Measurements from ENCODE around the gene MS4A4E.

The MS4A4E gene

GRCh38 chr11:60221692-60222091 is 21.2 kb downstream of the MS4A4E start:
- no peak overlapping the region for H4K91ac ChIP-seq (ENCODE audit: low read length)
- no peak overlapping the region for H3K4ac ChIP-seq (ENCODE audit: low read depth in 1 of 2, low read length in 2 of 2)
- no peak overlapping the region for H3K4me2 ChIP-seq (ENCODE audit: low read length, poor library complexity, severe bottlenecking)
- H2AK5ac ChIP-seq (ENCODE audit: low read length, severe bottlenecking): no peak overlapping the region
- DNase-seq: no peak
- H3K18ac ChIP-seq (ENCODE audit: low read depth in 1 of 2, low read length in 2 of 2): no peak overlapping the region
- H4K8ac ChIP-seq (ENCODE audit: low read length): no peak overlapping the region
- H2BK5ac ChIP-seq (ENCODE audit: low read depth, low read length, poor library complexity, severe bottlenecking): no peak overlapping the region
- no peaks in the 10 kb centered on the region for H3K27me3 ChIP-seq (ENCODE audit: control insufficient read depth in 1 of 2, insufficient read depth in 1 of 2, low read length in 2 of 2)
- H3K9me3 ChIP-seq (ENCODE audit: control insufficient read depth, low read length): no peaks in the 10 kb centered on the region
- H3K79me1 ChIP-seq (replicated peaks; ENCODE audit: low read length, poor library complexity, severe bottlenecking): no peaks in the 10 kb centered on the region
- 73% methylated on average over 2 of the region's 3 CpGs for WGBS
- H2AFZ ChIP-seq (ENCODE audit: low read depth, low read length): no peak overlapping the region
- no peak overlapping the region for H2BK120ac ChIP-seq (ENCODE audit: low read depth, low read length)
- no peaks in the 10 kb centered on the region for H3K4me1 ChIP-seq (ENCODE audit: control insufficient read depth, insufficient read depth, low read depth, low read length)
- H3K14ac ChIP-seq (ENCODE audit: low read length in 2 of 2): no peak overlapping the region
- no peak overlapping the region for H3K27ac ChIP-seq (ENCODE audit: low read length, poor library complexity, severe bottlenecking)
- H3K9ac ChIP-seq (ENCODE audit: low read length): no peak overlapping the region
- no peak overlapping the region for H2BK15ac ChIP-seq (ENCODE audit: low read depth, poor library complexity, severe bottlenecking)
- H2BK12ac ChIP-seq (ENCODE audit: low read length in 2 of 2): no peak overlapping the region
- H3K4me3 ChIP-seq (ENCODE audit: insufficient read depth in 1 of 2, low read depth in 1 of 2, low read length in 2 of 2): no peak overlapping the region
- H3K23ac ChIP-seq (ENCODE audit: low read length in 2 of 2): no peak overlapping the region
- H3K36me3 ChIP-seq (ENCODE audit: control insufficient read depth in 1 of 2, insufficient read depth in 2 of 2, low read depth in 1 of 2, low read length in 2 of 2): no peaks in the 10 kb centered on the region

GRCh38 chr11:60221181-60221580 is 21.8 kb downstream of the MS4A4E start:
- Histone ChIP-seq H3K4me3 (ENCODE audit: insufficient read depth in 1 of 2, low read depth in 1 of 2, low read length in 2 of 2) (no peak overlapping the region), H2BK5ac (ENCODE audit: low read depth, low read length, poor library complexity, severe bottlenecking) (no peak overlapping the region), H2AK5ac (ENCODE audit: low read length, severe bottlenecking) (no peak overlapping the region), H3K9me3 (ENCODE audit: control insufficient read depth, low read length) (no peaks in the 10 kb centered on the region), H2BK15ac (ENCODE audit: low read depth, poor library complexity, severe bottlenecking) (no peak overlapping the region), H3K36me3 (ENCODE audit: control insufficient read depth in 1 of 2, insufficient read depth in 2 of 2, low read depth in 1 of 2, low read length in 2 of 2) (no peaks in the 10 kb centered on the region), H3K4ac (ENCODE audit: low read depth in 1 of 2, low read length in 2 of 2) (no peak overlapping the region), H3K18ac (ENCODE audit: low read depth in 1 of 2, low read length in 2 of 2) (no peak overlapping the region), H2BK120ac (ENCODE audit: low read depth, low read length) (no peak overlapping the region), H3K4me1 (ENCODE audit: control insufficient read depth, insufficient read depth, low read depth, low read length) (no peaks in the 10 kb centered on the region), H3K14ac (ENCODE audit: low read length in 2 of 2) (no peak overlapping the region), H2BK12ac (ENCODE audit: low read length in 2 of 2) (no peak overlapping the region), H4K91ac (ENCODE audit: low read length) (no peak overlapping the region), H3K9ac (ENCODE audit: low read length) (no peak overlapping the region), H3K27me3 (ENCODE audit: control insufficient read depth in 1 of 2, insufficient read depth in 1 of 2, low read length in 2 of 2) (no peaks in the 10 kb centered on the region), H3K23ac (ENCODE audit: low read length in 2 of 2) (no peak overlapping the region), H3K4me2 (ENCODE audit: low read length, poor library complexity, severe bottlenecking) (no peak overlapping the region), H3K27ac (ENCODE audit: low read length, poor library complexity, severe bottlenecking) (no peak overlapping the region), H2AFZ (ENCODE audit: low read depth, low read length) (no peak overlapping the region), H4K8ac (ENCODE audit: low read length) (no peak overlapping the region), H3K79me1 (replicated peaks; ENCODE audit: low read length, poor library complexity, severe bottlenecking) (no peaks in the 10 kb centered on the region)
- no peak for DNase-seq
- 68% methylated on average over 3 of the region's 3 CpGs for WGBS

- Histone ChIP-seq H2AFZ (ENCODE audit: low read depth, low read length) (no peak overlapping the region), H4K8ac (ENCODE audit: low read length) (no peak overlapping the region), H3K18ac (ENCODE audit: low read depth in 1 of 2, low read length in 2 of 2) (no peak overlapping the region), H4K91ac (ENCODE audit: low read length) (no peak overlapping the region), H3K4me3 (ENCODE audit: insufficient read depth in 1 of 2, low read depth in 1 of 2, low read length in 2 of 2) (no peak overlapping the region), H2AK5ac (ENCODE audit: low read length, severe bottlenecking) (no peak overlapping the region), H2BK12ac (ENCODE audit: low read length in 2 of 2) (no peak overlapping the region), H3K4me1 (ENCODE audit: control insufficient read depth, insufficient read depth, low read depth, low read length) (no peaks in the 10 kb centered on the region), H3K27me3 (ENCODE audit: control insufficient read depth in 1 of 2, insufficient read depth in 1 of 2, low read length in 2 of 2) (no peaks in the 10 kb centered on the region), H3K4me2 (ENCODE audit: low read length, poor library complexity, severe bottlenecking) (no peak overlapping the region), H3K14ac (ENCODE audit: low read length in 2 of 2) (no peak overlapping the region), H2BK120ac (ENCODE audit: low read depth, low read length) (no peak overlapping the region), H2BK15ac (ENCODE audit: low read depth, poor library complexity, severe bottlenecking) (no peak overlapping the region), H3K4ac (ENCODE audit: low read depth in 1 of 2, low read length in 2 of 2) (no peak overlapping the region), H2BK5ac (ENCODE audit: low read depth, low read length, poor library complexity, severe bottlenecking) (no peak overlapping the region), H3K36me3 (ENCODE audit: control insufficient read depth in 1 of 2, insufficient read depth in 2 of 2, low read depth in 1 of 2, low read length in 2 of 2) (no peaks in the 10 kb centered on the region), H3K27ac (ENCODE audit: low read length, poor library complexity, severe bottlenecking) (no peak overlapping the region), H3K23ac (ENCODE audit: low read length in 2 of 2) (no peak overlapping the region), H3K9ac (ENCODE audit: low read length) (no peak overlapping the region), H3K79me1 (replicated peaks; ENCODE audit: low read length, poor library complexity, severe bottlenecking) (no peaks in the 10 kb centered on the region), H3K9me3 (ENCODE audit: control insufficient read depth, low read length) (no peaks in the 10 kb centered on the region)
- DNase-seq: no peak
- WGBS: 85% methylated on average over 1 of the region's 1 CpG
Observed at GRCh38 chr11:60214386-60214785, 28.6 kb downstream of the MS4A4E start.

- no peak overlapping the region for H3K27ac ChIP-seq (ENCODE audit: low read length, poor library complexity, severe bottlenecking)
- H3K4me1 ChIP-seq (ENCODE audit: control insufficient read depth, insufficient read depth, low read depth, low read length): no peaks in the 10 kb centered on the region
- no peaks in the 10 kb centered on the region for H3K9me3 ChIP-seq (ENCODE audit: control insufficient read depth, low read length)
- WGBS: 94% methylated on average over 4 of the region's 4 CpGs
- H4K8ac ChIP-seq (ENCODE audit: low read length): no peak overlapping the region
- no peak overlapping the region for H4K91ac ChIP-seq (ENCODE audit: low read length)
- no peak overlapping the region for H2AFZ ChIP-seq (ENCODE audit: low read depth, low read length)
- H2AK5ac ChIP-seq (ENCODE audit: low read length, severe bottlenecking): no peak overlapping the region
- H3K23ac ChIP-seq (ENCODE audit: low read length in 2 of 2): no peak overlapping the region
- no peaks in the 10 kb centered on the region for H3K36me3 ChIP-seq (ENCODE audit: control insufficient read depth in 1 of 2, insufficient read depth in 2 of 2, low read depth in 1 of 2, low read length in 2 of 2)
- H3K9ac ChIP-seq (ENCODE audit: low read length): no peak overlapping the region
- no peak overlapping the region for H3K4me2 ChIP-seq (ENCODE audit: low read length, poor library complexity, severe bottlenecking)
- no peak overlapping the region for H2BK5ac ChIP-seq (ENCODE audit: low read depth, low read length, poor library complexity, severe bottlenecking)
- H3K27me3 ChIP-seq (ENCODE audit: control insufficient read depth in 1 of 2, insufficient read depth in 1 of 2, low read length in 2 of 2): no peaks in the 10 kb centered on the region
- no peak overlapping the region for H2BK15ac ChIP-seq (ENCODE audit: low read depth, poor library complexity, severe bottlenecking)
- no peak overlapping the region for H3K14ac ChIP-seq (ENCODE audit: low read length in 2 of 2)
- H2BK12ac ChIP-seq (ENCODE audit: low read length in 2 of 2): no peak overlapping the region
- no peak overlapping the region for H3K18ac ChIP-seq (ENCODE audit: low read depth in 1 of 2, low read length in 2 of 2)
- H3K4ac ChIP-seq (ENCODE audit: low read depth in 1 of 2, low read length in 2 of 2): no peak overlapping the region
- H3K79me1 ChIP-seq (replicated peaks; ENCODE audit: low read length, poor library complexity, severe bottlenecking): no peaks in the 10 kb centered on the region
- H2BK120ac ChIP-seq (ENCODE audit: low read depth, low read length): no peak overlapping the region
- DNase-seq: no peak
- H3K4me3 ChIP-seq (ENCODE audit: insufficient read depth in 1 of 2, low read depth in 1 of 2, low read length in 2 of 2): no peak overlapping the region
Observed at GRCh38 chr11:60211206-60211605, 31.7 kb downstream of the MS4A4E start.
